ENCODE measurements around the gene LRCH4. TPM values are rescaled to one million over a fixed set of nuclear protein-coding genes. Genes with fewer than 3 reads are reported as not detected.

LRCH4 gene
- total and polyA plus RNA-seq, 2 of the 13 experiments (the other 11 are each of a cell fraction or from before 2014, with no cell fraction given) = 7.0 to 9.3 TPM

- TF ChIP-seq TCF7 (IDR thresholded peaks at IDR 0.05; ENCODE audit: low read depth) (peak; percentile 40), ZFP62 (CRISPR knock-in tag; IDR thresholded peaks at IDR 0.05) (no peak), NFE2L2 (IDR thresholded peaks at IDR 0.05; ENCODE audit: low read length) (no peak), ZNF121 (CRISPR knock-in tag; IDR thresholded peaks at IDR 0.05) (no peak), REPIN1 (CRISPR knock-in tag; IDR thresholded peaks at IDR 0.05; ENCODE audit: borderline replicate concordance, low read depth) (0 out of 2 replicates have a peak, but pooled peaks have one; percentile 13), YEATS4 (CRISPR knock-in tag; IDR thresholded peaks at IDR 0.05; ENCODE audit: borderline replicate concordance) (no peak; the same call in 1 of the 2 replicates), RFX3 (CRISPR knock-in tag; IDR thresholded peaks at IDR 0.05) (no peak), CEBPB (IDR thresholded peaks at IDR 0.05; ENCODE audit: borderline replicate concordance, low read depth, low read length) (no peak), REL (CRISPR knock-in tag; conservative IDR thresholded peaks at IDR 0.05) (no peak), FOXP1 (IDR thresholded peaks at IDR 0.05) (peak; percentile 80; the same call in 1 of the 2 replicates), FOXP1 (CRISPR knock-in tag; IDR thresholded peaks at IDR 0.05) (peak; percentile 92), GATA4 (IDR thresholded peaks at IDR 0.05; ENCODE audit: borderline replicate concordance, low read depth) (peak; percentile 77; the same call in 1 of the 2 replicates), RBAK (CRISPR knock-in tag; IDR thresholded peaks at IDR 0.05) (no peak), ZBTB38 (CRISPR knock-in tag; IDR thresholded peaks at IDR 0.05) (no peak), JUNB (CRISPR knock-in tag; IDR thresholded peaks at IDR 0.05; ENCODE audit: borderline replicate concordance) (no peak), KDM2A (CRISPR knock-in tag; IDR thresholded peaks at IDR 0.05; ENCODE audit: borderline replicate concordance, low read depth) (no peak), SIN3A (IDR thresholded peaks at IDR 0.05; ENCODE audit: borderline replicate concordance, low read depth, low read length) (peak; percentile 63), NFKBIZ (CRISPR knock-in tag; IDR thresholded peaks at IDR 0.05) (no peak), ZNF510 (CRISPR knock-in tag; IDR thresholded peaks at IDR 0.05; ENCODE audit: low read depth) (no peak), ZFP36L1 (CRISPR knock-in tag; IDR thresholded peaks at IDR 0.05) (no peak), HIC2 (CRISPR knock-in tag; IDR thresholded peaks at IDR 0.05; ENCODE audit: low read depth) (no peak), PATZ1 (CRISPR knock-in tag; IDR thresholded peaks at IDR 0.05) (peak; percentile 74), ZNF367 (CRISPR knock-in tag; IDR thresholded peaks at IDR 0.05; ENCODE audit: borderline replicate concordance) (no peak), ZBTB46 (CRISPR knock-in tag; IDR thresholded peaks at IDR 0.05; ENCODE audit: borderline replicate concordance) (no peak), SAFB2 (CRISPR knock-in tag; IDR thresholded peaks at IDR 0.05; ENCODE audit: borderline replicate concordance, low read depth) (no peak; the same call in 1 of the 2 replicates), ADNP (CRISPR knock-in tag; IDR thresholded peaks at IDR 0.05) (no peak)
Observed at GRCh38 chr7:100546129-100546925, 39.6 kb downstream of the LRCH4 start (continued).

All from HepG2 (cell line).